ENCODE results near the gene TTYH1. TPM values are rescaled to one million over a fixed set of nuclear protein-coding genes. Genes with fewer than 3 reads are reported as not detected.

The TTYH1 gene
- total RNA-seq, 1 experiment from 2014 or later, result not detected

DNA sequence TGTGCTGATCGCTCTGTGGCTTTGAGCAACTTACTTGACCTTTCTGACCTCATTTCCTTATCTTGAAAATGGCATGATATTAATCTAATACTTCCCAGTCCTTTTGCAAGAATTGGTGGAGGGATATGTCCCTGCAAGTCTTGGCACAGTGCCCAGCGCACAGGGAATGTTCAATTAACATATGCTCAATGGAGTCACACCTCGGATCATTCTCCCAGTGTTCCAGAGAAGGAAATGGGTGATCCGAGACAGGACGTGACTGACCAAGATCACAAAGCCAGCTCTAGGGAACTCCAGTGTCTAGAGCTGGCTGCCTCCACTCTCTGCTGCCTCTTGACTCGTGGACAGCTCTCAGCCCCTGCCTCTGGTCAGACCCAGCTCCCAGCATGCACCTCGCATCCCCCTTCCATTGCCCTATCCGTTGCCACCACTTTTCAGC, 54.3 kb downstream of the TTYH1 start:
- peaks cover 16% of the 10 kb centered on the region for H3K4me1 ChIP-seq (replicated peaks)
- no peak for DNase-seq (ENCODE audit: low read depth in 1 of 2, low spot score in 2 of 2)
- H3K36me3 ChIP-seq, result no peaks in the 10 kb centered on the region
- no peaks in the 10 kb centered on the region for H3K27me3 ChIP-seq (replicated peaks)
- no peaks in the 10 kb centered on the region for H3K9me3 ChIP-seq (replicated peaks)
- H3K4me3 ChIP-seq, result no peak overlapping the region
- H3K27ac ChIP-seq, result no peak overlapping the region

DNA sequence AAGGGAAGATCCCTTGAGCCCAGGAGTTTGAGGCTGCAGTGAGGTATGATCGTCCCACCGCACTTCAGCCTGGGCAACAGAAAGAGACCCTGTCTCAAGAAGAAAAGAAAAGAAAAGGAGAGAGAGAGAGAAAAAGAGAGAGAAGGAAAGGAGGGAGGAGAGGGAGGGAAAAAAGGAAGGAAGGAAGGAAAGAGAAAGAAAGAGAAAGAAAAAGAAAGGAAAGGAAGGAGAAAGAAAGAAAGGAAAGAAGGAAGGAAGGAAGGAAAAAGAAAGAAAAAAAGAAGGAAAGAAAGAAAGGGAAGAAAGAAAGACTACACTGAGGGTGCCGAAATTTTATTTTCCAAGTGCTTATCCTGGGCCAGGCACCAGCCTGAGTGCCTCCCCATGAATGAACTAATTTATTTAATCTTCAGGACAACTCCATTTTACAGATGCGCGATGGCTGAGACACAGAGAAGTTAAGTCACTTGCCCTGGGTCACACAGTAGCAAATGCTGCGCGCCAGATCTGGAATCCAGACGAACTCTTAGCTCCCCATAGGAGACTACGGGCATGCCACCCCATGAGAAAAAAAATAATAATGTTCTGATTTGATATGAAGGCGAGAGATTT, 55.1 kb downstream of the TTYH1 start:
- no peak overlapping the region for H3K27ac ChIP-seq
- H3K9me3 ChIP-seq (replicated peaks), result no peaks in the 10 kb centered on the region
- no peak overlapping the region for H3K4me3 ChIP-seq
- H3K36me3 ChIP-seq, result no peaks in the 10 kb centered on the region
- H3K4me1 ChIP-seq (replicated peaks), result peaks cover 12% of the 10 kb centered on the region
- no peaks in the 10 kb centered on the region for H3K27me3 ChIP-seq (replicated peaks)
- DNase-seq (ENCODE audit: low read depth in 1 of 2, low spot score in 2 of 2), result no peak

DNA sequence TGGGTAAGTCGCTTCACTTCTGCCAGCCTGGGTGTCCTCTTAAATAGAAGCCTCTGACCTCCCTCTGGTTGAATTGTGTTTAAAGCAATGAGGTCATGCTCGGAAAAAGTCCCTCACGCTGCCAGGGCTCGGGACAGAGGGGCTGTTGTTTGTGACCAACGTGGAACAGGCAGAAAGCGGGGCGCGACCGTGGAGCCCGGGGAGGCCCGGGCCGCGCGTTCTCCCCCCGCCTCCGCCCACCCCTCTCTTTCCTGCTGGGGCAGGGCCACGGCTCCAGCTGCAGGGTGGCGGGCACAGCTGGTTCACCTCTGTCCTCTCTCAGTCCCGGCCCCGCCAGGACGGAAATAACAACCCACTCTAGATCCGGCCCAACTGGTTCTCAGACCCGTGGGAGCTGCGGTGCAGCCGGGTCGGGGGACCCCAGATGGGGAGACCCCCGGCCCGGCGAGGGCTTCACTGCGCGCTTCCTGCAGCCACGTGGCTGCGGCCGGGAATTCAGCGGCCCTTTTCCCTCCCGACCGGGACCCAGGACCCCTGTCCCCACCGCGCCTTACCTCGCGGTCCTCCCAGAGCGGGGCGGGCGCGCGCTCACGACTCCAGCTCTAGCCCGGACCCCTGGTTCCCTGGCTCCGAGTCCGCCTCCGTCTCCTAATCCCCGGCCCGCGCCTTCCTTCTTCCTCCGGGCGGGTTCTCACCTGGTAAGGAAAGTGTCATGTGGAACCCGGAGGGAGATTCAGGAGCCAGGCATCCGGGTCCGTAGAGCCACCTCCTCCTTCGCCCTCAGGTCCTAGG, 55.9 kb downstream of the TTYH1 start:
- Histone ChIP-seq H3K4me1 (replicated peaks) (peaks cover 12% of the 10 kb centered on the region), H3K9me3 (replicated peaks) (no peaks in the 10 kb centered on the region), H3K36me3 (no peaks in the 10 kb centered on the region), H3K4me3 (no peak overlapping the region), H3K27me3 (replicated peaks) (no peaks in the 10 kb centered on the region), H3K27ac (no peak overlapping the region)
- no peak for DNase-seq (ENCODE audit: low read depth in 1 of 2, low spot score in 2 of 2)

DNA sequence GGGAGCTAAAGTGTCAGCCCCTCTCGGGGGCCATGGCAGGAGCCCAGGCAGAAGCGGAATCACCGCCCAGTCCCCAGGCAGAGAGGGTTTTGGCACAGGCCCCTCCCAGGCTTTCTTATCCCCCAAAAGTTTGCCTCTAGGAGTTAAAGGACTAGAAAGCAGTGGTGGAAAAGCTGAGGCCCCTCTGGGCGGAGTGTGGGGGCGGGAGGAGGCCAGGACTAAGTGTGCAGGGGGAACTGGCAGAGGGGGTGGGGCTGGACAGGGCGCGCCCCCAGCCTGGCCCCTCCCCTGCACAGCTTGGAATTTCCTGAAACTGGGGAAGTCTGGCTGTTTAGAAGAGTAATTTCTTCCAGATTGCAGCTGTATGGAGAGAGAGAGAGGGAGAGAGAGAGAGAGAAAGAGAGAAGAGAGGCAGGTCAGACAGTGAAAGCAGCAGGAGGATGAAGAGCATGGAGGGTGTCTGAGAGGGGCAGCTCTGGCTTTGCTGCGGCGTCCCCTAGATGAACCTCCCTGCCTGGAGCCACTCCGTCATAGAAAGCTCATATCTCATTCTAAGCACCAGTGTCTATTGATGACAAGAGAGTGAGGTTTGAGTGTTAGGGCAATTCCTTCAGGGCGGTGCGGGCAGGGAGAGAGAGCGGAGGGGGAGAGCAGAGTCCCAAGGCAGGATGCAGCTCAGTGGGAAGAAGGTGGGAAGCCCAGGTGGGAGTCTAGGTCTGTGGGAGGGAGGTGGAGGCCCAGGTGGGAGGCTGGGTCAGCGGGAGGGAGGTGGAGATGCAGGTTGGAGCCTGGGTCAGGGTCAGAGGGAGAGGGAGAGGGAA, 58.0 kb downstream of the TTYH1 start, which contains the start of gene CDC42EP5:
Gene CDC42EP5 (minus strand): TSS at position 226 of the 821 bp plus-strand sequence. CDS start 7,749 bp downstream, outside the sequence.
- peaks cover 12% of the 10 kb centered on the region for H3K4me1 ChIP-seq (replicated peaks)
- H3K36me3 ChIP-seq, result no peaks in the 10 kb centered on the region
- H3K9me3 ChIP-seq (replicated peaks), result no peaks in the 10 kb centered on the region
- peak within 1 kb of the TSS; percentile 33 for H3K4me3 ChIP-seq
- H3K27ac ChIP-seq, result peak within 1 kb of the TSS; percentile 53
- H3K27me3 ChIP-seq (replicated peaks), result no peaks in the 10 kb centered on the region
- DNase-seq (ENCODE audit: low read depth in 1 of 2, low spot score in 2 of 2), result peak; percentile 72 to 79

DNA sequence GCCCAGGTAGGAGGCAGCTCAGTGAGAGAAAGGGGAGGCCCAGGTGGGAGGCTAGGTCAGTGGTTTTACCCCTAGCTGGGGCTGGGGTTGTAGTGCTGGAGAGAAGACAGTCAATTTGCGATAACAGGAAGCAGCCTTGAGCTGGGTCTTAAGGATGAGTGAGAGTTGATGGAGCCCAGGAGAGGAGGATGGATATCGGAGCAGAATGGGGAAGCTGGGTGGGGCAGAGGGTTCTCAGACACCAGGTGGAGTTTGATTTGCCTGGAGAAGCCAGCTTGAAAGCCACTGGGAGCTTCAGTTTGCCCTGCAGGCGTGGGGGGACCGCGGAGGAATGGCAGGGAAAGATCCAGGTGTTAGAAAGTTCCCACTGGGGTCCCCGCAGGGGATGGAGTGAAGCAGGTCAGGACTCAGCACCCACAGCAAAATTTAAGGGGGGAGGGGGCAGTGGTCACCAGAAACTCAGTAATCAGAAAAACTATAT, 58.7 kb downstream of the TTYH1 start:
- H3K36me3 ChIP-seq, result no peaks in the 10 kb centered on the region
- H3K4me3 ChIP-seq, result no peak overlapping the region
- H3K4me1 ChIP-seq (replicated peaks), result peaks cover 12% of the 10 kb centered on the region
- H3K27ac ChIP-seq, result no peak overlapping the region
- DNase-seq (ENCODE audit: low read depth in 1 of 2, low spot score in 2 of 2), result no peak
- no peaks in the 10 kb centered on the region for H3K27me3 ChIP-seq (replicated peaks)
- no peaks in the 10 kb centered on the region for H3K9me3 ChIP-seq (replicated peaks)

DNA sequence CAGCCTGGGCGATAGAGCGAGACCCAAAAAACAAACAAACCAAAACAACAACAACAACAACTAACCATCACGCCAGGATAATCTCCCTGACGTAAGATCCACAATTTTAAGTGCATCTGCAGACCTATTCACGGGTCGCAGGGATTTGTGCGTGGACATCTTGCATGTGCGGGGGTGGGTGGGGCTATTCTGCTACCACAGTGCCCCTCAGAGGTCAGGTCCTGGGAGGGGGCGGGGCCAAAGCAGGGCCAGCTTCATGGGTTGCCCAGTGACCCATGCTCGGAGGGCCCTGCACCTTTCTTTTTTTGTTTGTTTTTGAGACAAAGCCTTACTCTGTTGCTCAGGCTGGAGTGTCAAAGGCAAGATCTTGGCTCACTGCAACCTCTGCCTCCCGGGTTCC, 60.4 kb downstream of the TTYH1 start:
- no peaks in the 10 kb centered on the region for H3K36me3 ChIP-seq
- no peaks in the 10 kb centered on the region for H3K9me3 ChIP-seq (replicated peaks)
- H3K4me1 ChIP-seq (replicated peaks), result peaks cover 12% of the 10 kb centered on the region
- no peak for DNase-seq (ENCODE audit: low read depth in 1 of 2, low spot score in 2 of 2)
- H3K27ac ChIP-seq, result no peak overlapping the region
- no peak overlapping the region for H3K4me3 ChIP-seq
- no peaks in the 10 kb centered on the region for H3K27me3 ChIP-seq (replicated peaks)

DNA sequence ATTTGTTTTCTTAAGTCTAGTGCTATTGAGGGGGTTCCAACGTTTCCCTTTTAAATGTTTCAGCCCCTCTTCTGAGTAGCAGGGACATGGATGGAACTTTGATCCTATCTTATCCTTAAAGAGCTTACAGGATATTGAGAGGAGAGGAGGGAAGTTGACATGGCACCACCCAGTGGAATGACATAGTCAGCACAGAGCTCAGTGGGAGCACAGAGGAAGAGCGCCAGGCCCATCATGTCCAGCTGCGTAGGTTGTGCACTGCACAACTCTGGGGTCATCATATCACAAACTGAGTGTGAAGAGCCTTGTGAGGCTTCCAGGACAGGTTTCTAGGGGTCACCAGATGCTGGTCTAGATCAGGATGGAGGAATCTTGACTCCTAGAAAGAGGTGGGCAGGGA, 62.4 kb downstream of the TTYH1 start:
- no peaks in the 10 kb centered on the region for H3K9me3 ChIP-seq (replicated peaks)
- no peaks in the 10 kb centered on the region for H3K27me3 ChIP-seq (replicated peaks)
- H3K27ac ChIP-seq, result no peak overlapping the region
- H3K4me3 ChIP-seq, result no peak overlapping the region
- no peaks in the 10 kb centered on the region for H3K36me3 ChIP-seq
- DNase-seq (ENCODE audit: low read depth in 1 of 2, low spot score in 2 of 2), result no peak
- H3K4me1 ChIP-seq (replicated peaks), result peaks cover 12% of the 10 kb centered on the region

DNA sequence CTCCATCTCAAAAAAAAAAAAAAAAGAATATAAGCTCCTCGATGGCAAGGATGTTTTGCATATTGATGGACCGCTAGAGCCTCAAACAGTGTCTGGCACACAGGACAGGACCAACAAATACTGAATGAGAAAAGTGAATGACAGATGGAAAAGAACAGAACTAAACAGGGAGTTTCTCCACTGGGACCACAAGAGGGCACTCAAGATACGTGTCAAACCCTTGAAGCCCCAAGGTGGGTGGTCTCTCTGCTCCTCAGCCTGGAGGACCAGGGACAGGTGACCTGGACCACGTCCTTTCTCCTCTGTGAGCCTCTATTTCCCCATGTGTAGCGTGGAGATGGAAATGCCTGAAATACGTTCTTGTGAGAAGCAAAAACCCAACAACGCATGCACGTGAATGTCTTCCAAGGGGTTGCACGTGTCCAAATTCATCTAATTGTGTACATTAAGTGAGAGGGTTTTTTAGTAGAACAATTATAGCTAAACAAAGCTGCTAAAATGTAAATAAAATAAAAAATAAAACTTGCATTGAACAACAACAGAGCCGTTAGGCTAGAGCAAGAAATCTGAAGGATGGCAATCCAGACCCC, 63.5 kb downstream of the TTYH1 start:
- H3K36me3 ChIP-seq, result no peaks in the 10 kb centered on the region
- DNase-seq (ENCODE audit: low read depth in 1 of 2, low spot score in 2 of 2), result peak in 1 of 2 experiments; percentile 23
- no peaks in the 10 kb centered on the region for H3K27me3 ChIP-seq (replicated peaks)
- H3K27ac ChIP-seq, result no peak overlapping the region
- H3K4me1 ChIP-seq (replicated peaks), result peaks cover 2% of the 10 kb centered on the region
- no peak overlapping the region for H3K4me3 ChIP-seq
- H3K9me3 ChIP-seq (replicated peaks), result no peaks in the 10 kb centered on the region

DNA sequence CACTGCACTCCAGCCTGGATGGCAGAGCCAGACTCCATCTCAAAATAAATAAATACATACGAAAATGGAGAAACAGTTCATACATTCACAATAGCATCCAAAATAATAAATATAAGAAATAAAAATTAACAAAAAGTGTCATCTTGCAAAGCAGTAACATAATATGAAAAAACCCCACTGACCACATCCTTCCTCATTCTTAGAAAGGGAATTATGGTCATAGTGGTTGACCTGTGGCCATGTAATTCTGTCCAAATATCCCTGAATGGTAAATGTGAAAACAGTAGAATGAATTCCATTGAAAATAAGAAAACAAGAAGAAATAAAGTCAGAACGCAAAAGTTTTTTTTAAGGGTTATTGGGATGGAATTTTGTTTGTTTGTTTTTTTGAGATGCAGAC, 64.8 kb downstream of the TTYH1 start:
- Histone ChIP-seq H3K9me3 (replicated peaks) (no peaks in the 10 kb centered on the region), H3K27ac (no peak overlapping the region), H3K27me3 (replicated peaks) (no peaks in the 10 kb centered on the region; the same call in 1 of the 2 replicates), H3K4me1 (replicated peaks) (no peaks in the 10 kb centered on the region), H3K36me3 (no peaks in the 10 kb centered on the region), H3K4me3 (no peak overlapping the region)
- no peak for DNase-seq (ENCODE audit: low read depth in 1 of 2, low spot score in 2 of 2)

DNA sequence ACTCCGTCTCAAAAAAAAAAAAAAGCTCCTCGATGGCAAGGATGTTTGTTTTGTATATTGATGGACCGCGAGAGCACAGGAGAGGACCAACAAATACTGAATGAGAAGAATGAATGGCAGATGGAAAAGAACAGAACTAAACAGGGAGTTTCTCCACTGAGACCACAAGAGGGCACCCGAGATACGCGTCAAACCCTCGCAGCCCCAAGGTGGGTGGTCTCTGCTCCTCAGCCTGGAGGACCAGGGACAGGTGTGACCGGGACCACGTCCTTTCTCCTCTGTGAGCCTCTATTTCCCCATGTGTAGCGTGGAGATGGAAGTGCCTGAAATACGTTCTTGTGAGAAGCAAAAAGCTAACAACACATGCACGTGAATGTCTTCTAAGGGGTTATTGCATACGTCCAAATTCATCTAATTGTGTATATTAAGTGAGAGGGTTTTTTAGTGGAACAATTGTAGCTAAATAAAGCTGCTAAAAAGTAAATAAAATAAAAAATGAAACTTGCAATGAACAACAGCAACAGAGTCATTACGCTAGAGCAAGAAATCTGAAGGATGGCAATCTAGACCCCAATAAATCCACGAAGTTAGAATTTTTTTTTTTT, 66.2 kb downstream of the TTYH1 start:
- DNase-seq (ENCODE audit: low read depth in 1 of 2, low spot score in 2 of 2), result peak in 1 of 2 experiments; percentile 32
- Histone ChIP-seq H3K4me1 (replicated peaks) (no peaks in the 10 kb centered on the region), H3K4me3 (no peak overlapping the region), H3K27me3 (replicated peaks) (no peaks in the 10 kb centered on the region; the same call in 1 of the 2 replicates), H3K9me3 (replicated peaks) (no peaks in the 10 kb centered on the region), H3K36me3 (no peaks in the 10 kb centered on the region), H3K27ac (no peak overlapping the region)

DNA sequence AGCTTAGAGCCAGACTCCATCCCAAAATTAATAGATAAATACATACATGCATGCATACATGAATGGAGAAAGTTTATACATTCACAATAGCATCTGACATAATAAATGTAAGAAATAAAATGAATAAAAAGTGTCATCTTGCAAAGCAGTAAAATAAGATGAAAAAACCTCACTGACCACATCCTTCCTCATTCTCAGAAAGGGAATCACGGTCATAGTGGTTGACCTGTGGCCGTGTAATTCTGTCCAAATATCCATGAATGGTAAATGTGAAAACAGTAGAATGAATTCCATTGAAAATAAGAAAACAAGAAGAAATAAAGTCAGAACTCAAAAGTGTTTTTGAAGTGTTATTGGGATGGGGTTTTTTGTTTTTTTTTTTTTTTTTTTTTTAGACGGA, 67.6 kb downstream of the TTYH1 start:
- Histone ChIP-seq H3K27ac (no peak overlapping the region), H3K4me1 (replicated peaks) (no peaks in the 10 kb centered on the region), H3K4me3 (no peak overlapping the region), H3K9me3 (replicated peaks) (no peaks in the 10 kb centered on the region), H3K36me3 (no peaks in the 10 kb centered on the region), H3K27me3 (replicated peaks) (no peaks in the 10 kb centered on the region; the same call in 1 of the 2 replicates)
- DNase-seq (ENCODE audit: low read depth in 1 of 2, low spot score in 2 of 2), result no peak

DNA sequence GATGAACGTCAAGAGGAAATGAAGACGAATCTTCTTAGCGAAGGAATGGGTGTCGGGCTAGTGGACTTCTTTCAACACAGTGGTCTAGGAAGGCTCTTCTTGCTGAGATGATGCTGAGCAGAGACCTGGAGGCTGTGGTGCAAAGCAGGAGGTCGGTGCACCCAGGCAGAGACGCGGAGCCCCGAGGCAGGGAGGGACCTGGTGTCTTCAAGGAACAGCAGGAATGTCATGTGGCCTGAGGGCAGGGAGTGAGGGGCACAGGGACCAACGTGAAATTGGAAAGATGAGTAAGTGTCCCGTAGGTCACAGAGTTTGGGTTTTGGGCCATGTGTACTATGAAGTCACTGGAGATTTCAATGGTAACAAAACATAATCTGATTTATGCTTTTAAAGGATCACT, 69.2 kb downstream of the TTYH1 start:
- no peaks in the 10 kb centered on the region for H3K4me1 ChIP-seq (replicated peaks)
- H3K27ac ChIP-seq, result no peak overlapping the region
- no peaks in the 10 kb centered on the region for H3K36me3 ChIP-seq
- DNase-seq (ENCODE audit: low read depth in 1 of 2, low spot score in 2 of 2), result no peak
- no peaks in the 10 kb centered on the region for H3K9me3 ChIP-seq (replicated peaks)
- peaks cover 5% of the 10 kb centered on the region; the same call in 1 of the 2 replicates for H3K27me3 ChIP-seq (replicated peaks)
- H3K4me3 ChIP-seq, result no peak overlapping the region

DNA sequence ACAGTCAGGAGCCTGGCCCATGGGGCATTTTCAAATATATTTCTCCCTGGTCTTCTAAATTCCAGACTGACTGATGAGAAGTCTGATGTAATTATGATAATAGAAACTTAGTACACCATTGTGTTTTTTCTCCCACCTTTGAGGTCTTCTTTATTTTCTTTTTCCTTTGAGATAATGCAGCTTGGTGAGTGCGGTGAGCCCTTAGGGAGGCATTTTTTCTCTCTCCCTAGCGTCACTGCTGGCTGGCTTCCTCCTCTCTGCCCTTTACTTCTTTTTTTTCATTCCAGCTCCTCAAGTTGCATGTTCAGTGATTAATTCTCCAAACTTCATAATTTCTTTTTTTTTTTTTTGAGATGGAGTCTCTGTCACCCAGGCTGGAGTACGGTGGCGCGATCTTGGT, 70.6 kb downstream of the TTYH1 start:
- Histone ChIP-seq H3K27me3 (replicated peaks) (peaks cover 5% of the 10 kb centered on the region; the same call in 1 of the 2 replicates), H3K4me3 (no peak overlapping the region), H3K36me3 (no peaks in the 10 kb centered on the region), H3K27ac (no peak overlapping the region), H3K9me3 (replicated peaks) (no peaks in the 10 kb centered on the region), H3K4me1 (replicated peaks) (no peaks in the 10 kb centered on the region)
- no peak for DNase-seq (ENCODE audit: low read depth in 1 of 2, low spot score in 2 of 2)

Data from SJSA1 (cell line).